ENCODE measurements around the gene IFI16. TPM values are rescaled to one million over a fixed set of nuclear protein-coding genes. Genes with fewer than 3 reads are reported as not detected.

Gene IFI16
- total RNA-seq, 4 donors from 2014 or later = 71.4 to 134 (median 116) TPM

Other genes starting within 250 kb of the IFI16 start
- not detected for gene OR6N1, start 237.7 kb upstream of the IFI16 start, total RNA-seq
- gene OR6N2, start 228.7 kb upstream of the IFI16 start, total RNA-seq = not detected
- gene MNDA, start 178.6 kb upstream of the IFI16 start, total RNA-seq = 10 to 100 TPM in 3 of 4 donors, 1 to 10 TPM in 1; 5.8 to 54.6 (median 12.9) TPM
- 1 to 10 TPM; 2.9 to 9.3 (median 5.8) TPM for gene PYHIN1, start 78.4 kb upstream of the IFI16 start, total RNA-seq
- 1 to 10 TPM in 1 of 4 donors, not detected in 3; 2.5 TPM for gene AIM2, start 66.9 kb downstream of the IFI16 start, total RNA-seq
- gene CADM3, start 161.7 kb downstream of the IFI16 start, total RNA-seq = 10 to 100 TPM in 2 of 4 donors, 1 to 10 TPM in 2; 2.8 to 19.7 (median 8.0) TPM
- gene ACKR1, start 195.0 kb downstream of the IFI16 start, total RNA-seq = 100 to 1,000 TPM in 2 of 4 donors, 10 to 100 TPM in 2; 30.2 to 157 (median 94.1) TPM

Measured in subcutaneous adipose tissue (tissue), 4 donors.